Keratinocyte (primary cell): ENCODE data around the gene KCNIP3. TPM values are rescaled to one million over a fixed set of nuclear protein-coding genes. Genes with fewer than 3 reads are reported as not detected.

Experiments
- DNase-seq: peaks from one replicate; pipeline ENCODE4 v3.0.0-alpha.2; 2011; ENCODE audit warnings: low read depth, missing footprints, low spot score
- FAIRE-seq: peaks from 2 replicates; lab custom pipeline; 2011; peaks lifted over from hg19 to GRCh38; lab: Jason Lieb, UNC
- H2AFZ ChIP-seq: 2 replicates; pipeline ENCODE4 v1.6.0; 2012; ENCODE audit warnings: low read length, control low read depth, inconsistent platforms; ENCODE audit not compliant: control insufficient read depth
- H3K27ac ChIP-seq: 2 replicates; pipeline ENCODE4 v1.5.1; 2011; ENCODE audit warnings: low read length; ENCODE audit not compliant: control insufficient read depth, insufficient read depth
- H3K27me3 ChIP-seq: 3 replicates; pipeline ENCODE4 v1.6.0; 2011; ENCODE audit warnings: low read length; ENCODE audit not compliant: control insufficient read depth, insufficient read depth; ENCODE audit errors: extremely low read depth
- H3K36me3 ChIP-seq, 2 experiments: 2 replicates in 1 of 2; 3 replicates in 1 of 2; pipeline ENCODE4 v1.5.1; 2011; ENCODE audit warnings: low read length in 2 of 2, mild to moderate bottlenecking in 1 of 2; ENCODE audit not compliant: control insufficient read depth in 2 of 2, insufficient read depth in 2 of 2; ENCODE audit errors: extremely low read depth in 1 of 2
- H3K4me1 ChIP-seq: 3 replicates; pipeline ENCODE4 v1.5.1; 2011; ENCODE audit warnings: low read length; ENCODE audit not compliant: control insufficient read depth, insufficient read depth; ENCODE audit errors: extremely low read depth
- H3K4me2 ChIP-seq: 3 replicates; pipeline ENCODE4 v1.6.0; 2011; ENCODE audit warnings: low read depth, low read length; ENCODE audit not compliant: control insufficient read depth, insufficient read depth; ENCODE audit errors: extremely low read depth
- H3K4me3 ChIP-seq, 3 experiments: fragments of 200-600 bp in 1 of 3; sonication (generic) in 1 of 3; 2 replicates in 2 of 3; 3 replicates in 1 of 3; pipeline ENCODE4 v1.5.1; 2011 to 2016; ENCODE audit warnings: low read length in 3 of 3, mild to moderate bottlenecking in 3 of 3, control low read depth in 2 of 3, inconsistent platforms in 1 of 3, low read depth in 1 of 3, mixed read lengths in 1 of 3, mixed run types in 1 of 3, moderate library complexity in 1 of 3; ENCODE audit not compliant: control insufficient read depth in 2 of 3, insufficient read depth in 2 of 3; ENCODE audit errors: extremely low read depth in 1 of 3
- H3K79me2 ChIP-seq: 2 replicates; pipeline ENCODE4 v1.6.0; 2012; ENCODE audit warnings: low read length; ENCODE audit not compliant: control insufficient read depth, insufficient read depth
- H3K9ac ChIP-seq: 3 replicates; pipeline ENCODE4 v1.6.0; 2011; ENCODE audit warnings: low read length; ENCODE audit not compliant: control insufficient read depth, insufficient read depth; ENCODE audit errors: extremely low read depth
- H3K9me1 ChIP-seq: 3 replicates; pipeline ENCODE4 v1.6.0; 2011; ENCODE audit warnings: low read length; ENCODE audit not compliant: control insufficient read depth, insufficient read depth; ENCODE audit errors: extremely low read depth
- H3K9me3 ChIP-seq: 2 replicates; pipeline ENCODE4 v1.5.1; 2012; ENCODE audit warnings: low read depth, low read length; ENCODE audit not compliant: control insufficient read depth
- H4K20me1 ChIP-seq: 3 replicates; pipeline ENCODE4 v1.6.0; 2011; ENCODE audit warnings: low read length; ENCODE audit not compliant: control insufficient read depth, insufficient read depth; ENCODE audit errors: extremely low read depth
- CTCF ChIP-seq, 3 experiments: IDR thresholded peaks in 1 of 3; conservative IDR thresholded peaks in 1 of 3; optimal IDR thresholded peaks in 1 of 3; 2 replicates in 2 of 3; 3 replicates in 1 of 3; pipeline versions ENCODE3 to v1.5.1; 2011; ENCODE audit warnings: low read length in 3 of 3, mild to moderate bottlenecking in 3 of 3, moderate library complexity in 2 of 3, control low read depth in 1 of 3, inconsistent platforms in 1 of 3; ENCODE audit not compliant: insufficient read depth in 2 of 3; ENCODE audit errors: extremely low read depth in 1 of 3
- EZH2 ChIP-seq: IDR thresholded peaks from one replicate; pipeline ENCODE4 v1.6.1; 2012; ENCODE audit warnings: inconsistent platforms, mild to moderate bottlenecking, low read length, moderate library complexity
- dilution Hi-C: fragments of 300-500 bp; cut with MboI; formaldehyde crosslinking; loops from one replicate; pipeline ENCODE4 v1.7.0; 2020; ENCODE audit warnings: low sequenced_read_pairs; ENCODE audit not compliant: extremely low pct_ligation_motif_present
- polyA plus RNA-seq, 5 experiments: library from polyadenylated mRNA; depleted of rRNA in 3 of 5; stranded (reverse) in 3 of 5; stranded (forward) in 1 of 5; unstranded in 1 of 5; fragments of >200 nt; gene quantifications; 1 replicate in 1 of 5; 2 replicates in 3 of 5; 3 replicates in 1 of 5; pipeline versions ENCODE4 v1.2.1 to v1.2.3, GENCODE V29; 2011 to 2012; ENCODE audit warnings: missing spikeins in 2 of 5, low read depth in 1 of 5, low replicate concordance in 1 of 5

The KCNIP3 gene
- polyA plus RNA-seq, 1 donor (not counting 4 experiments of a cell fraction or from before 2014, with no cell fraction given), result 0.66 TPM

GRCh38 chr2:95272299-95272751, 24.8 kb upstream of the KCNIP3 start:
- dilution Hi-C loops, result no loop called here
- FAIRE-seq (no peak), DNase-seq (no peak)
- no peak overlapping the region for H3K9ac ChIP-seq
- H3K4me1 ChIP-seq, result peaks cover 35% of the 10 kb centered on the region
- no peak overlapping the region for H3K4me3 ChIP-seq
- H3K9me1 ChIP-seq, result no peaks in the 10 kb centered on the region
- H3K27me3 ChIP-seq, result no peaks in the 10 kb centered on the region
- TF ChIP-seq EZH2 (no peak), CTCF (optimal IDR thresholded peaks at IDR 0.05 in 1 of 3, IDR thresholded peaks at IDR 0.05 in 1 of 3, conservative IDR thresholded peaks at IDR 0.05 in 1 of 3; ENCODE audit: extremely low read depth in 1 of 3, insufficient read depth in 2 of 3, low read length in 3 of 3) (no peak)
- peaks cover 16% of the 10 kb centered on the region for H3K79me2 ChIP-seq
- no peaks in the 10 kb centered on the region for H3K9me3 ChIP-seq
- no peak overlapping the region for H2AFZ ChIP-seq
- no peak overlapping the region for H3K27ac ChIP-seq
- H3K4me2 ChIP-seq, result no peak overlapping the region
- no peaks in the 10 kb centered on the region for H3K36me3 ChIP-seq
- no peaks in the 10 kb centered on the region for H4K20me1 ChIP-seq

- TF ChIP-seq CTCF (optimal IDR thresholded peaks at IDR 0.05 in 1 of 3, IDR thresholded peaks at IDR 0.05 in 1 of 3, conservative IDR thresholded peaks at IDR 0.05 in 1 of 3; ENCODE audit: extremely low read depth in 1 of 3, insufficient read depth in 2 of 3, low read length in 3 of 3), result no peak
- TF ChIP-seq EZH2, result no peak
- H3K4me2 ChIP-seq, result no peak overlapping the region
- H3K27ac ChIP-seq, result no peak overlapping the region
- no peaks in the 10 kb centered on the region for H3K36me3 ChIP-seq
- no peak overlapping the region for H3K4me3 ChIP-seq
- H3K79me2 ChIP-seq, result peaks cover 16% of the 10 kb centered on the region
- H3K9me1 ChIP-seq, result no peaks in the 10 kb centered on the region
- no peaks in the 10 kb centered on the region for H4K20me1 ChIP-seq
- no peaks in the 10 kb centered on the region for H3K27me3 ChIP-seq
- H3K9me3 ChIP-seq, result no peaks in the 10 kb centered on the region
- no peak overlapping the region for H3K9ac ChIP-seq
- no peak overlapping the region for H2AFZ ChIP-seq
- FAIRE-seq (no peak), DNase-seq (no peak)
- H3K4me1 ChIP-seq, result peaks cover 40% of the 10 kb centered on the region
- dilution Hi-C loops, result no loop called here
These were observed 24.4 kb upstream of the KCNIP3 start for GRCh38 chr2:95272781-95273180.
